ENCODE data around the gene TADA2A.
"Not testable (repeated sequence)": the region's sequence is repeated elsewhere in the genome, so short reads cannot be mapped to it uniquely, and the experiment has no call there.

The TADA2A gene

DNA sequence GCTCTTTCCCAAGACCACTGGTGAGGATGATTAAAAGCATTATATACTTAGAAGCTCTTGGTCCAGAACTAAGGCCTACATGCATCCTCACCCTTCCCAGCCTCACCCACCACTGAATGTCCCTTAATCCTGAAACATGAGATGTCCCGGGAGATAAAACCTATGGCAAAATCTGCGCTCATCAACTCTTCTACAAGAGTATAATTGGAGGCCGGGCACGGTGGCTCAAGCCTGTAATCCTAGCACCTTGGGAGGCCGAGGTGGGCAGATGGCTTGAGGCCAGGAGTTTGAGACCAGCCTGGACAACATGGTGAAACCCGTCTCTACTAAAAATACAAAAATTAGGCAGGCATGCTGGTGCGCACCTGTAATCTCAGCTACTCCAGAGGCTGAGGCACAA is 13.3 kb upstream of the TADA2A start:
- no peak for DNase-seq (ENCODE audit: low read depth, low spot score)
- TF ChIP-seq, protein P1, sequence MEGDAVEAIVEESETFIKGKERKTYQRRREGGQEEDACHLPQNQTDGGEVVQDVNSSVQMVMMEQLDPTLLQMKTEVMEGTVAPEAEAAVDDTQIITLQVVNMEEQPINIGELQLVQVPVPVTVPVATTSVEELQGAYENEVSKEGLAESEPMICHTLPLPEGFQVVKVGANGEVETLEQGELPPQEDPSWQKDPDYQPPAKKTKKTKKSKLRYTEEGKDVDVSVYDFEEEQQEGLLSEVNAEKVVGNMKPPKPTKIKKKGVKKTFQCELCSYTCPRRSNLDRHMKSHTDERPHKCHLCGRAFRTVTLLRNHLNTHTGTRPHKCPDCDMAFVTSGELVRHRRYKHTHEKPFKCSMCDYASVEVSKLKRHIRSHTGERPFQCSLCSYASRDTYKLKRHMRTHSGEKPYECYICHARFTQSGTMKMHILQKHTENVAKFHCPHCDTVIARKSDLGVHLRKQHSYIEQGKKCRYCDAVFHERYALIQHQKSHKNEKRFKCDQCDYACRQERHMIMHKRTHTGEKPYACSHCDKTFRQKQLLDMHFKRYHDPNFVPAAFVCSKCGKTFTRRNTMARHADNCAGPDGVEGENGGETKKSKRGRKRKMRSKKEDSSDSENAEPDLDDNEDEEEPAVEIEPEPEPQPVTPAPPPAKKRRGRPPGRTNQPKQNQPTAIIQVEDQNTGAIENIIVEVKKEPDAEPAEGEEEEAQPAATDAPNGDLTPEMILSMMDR (IDR thresholded peaks at IDR 0.05; ENCODE audit: low read depth, low read length) = no peak
- in situ Hi-C loops (cut with HindIII; ENCODE audit: low sequenced_read_pairs) = no loop called here
- no peak overlapping the region for H3K4me3 ChIP-seq (ENCODE audit: low read depth, low read length)

- DNase-seq (ENCODE audit: low read depth, low spot score) = peak; percentile 36
- in situ Hi-C loops (cut with HindIII; ENCODE audit: low sequenced_read_pairs) = no loop called here
- no peak overlapping the region for H3K4me3 ChIP-seq (ENCODE audit: low read depth, low read length)
- TF ChIP-seq, protein P1 (IDR thresholded peaks at IDR 0.05; ENCODE audit: low read depth, low read length) = no peak
These were observed 7.4 kb upstream of the TADA2A start for GRCh38 chr17:37399265-37399803.

DNA sequence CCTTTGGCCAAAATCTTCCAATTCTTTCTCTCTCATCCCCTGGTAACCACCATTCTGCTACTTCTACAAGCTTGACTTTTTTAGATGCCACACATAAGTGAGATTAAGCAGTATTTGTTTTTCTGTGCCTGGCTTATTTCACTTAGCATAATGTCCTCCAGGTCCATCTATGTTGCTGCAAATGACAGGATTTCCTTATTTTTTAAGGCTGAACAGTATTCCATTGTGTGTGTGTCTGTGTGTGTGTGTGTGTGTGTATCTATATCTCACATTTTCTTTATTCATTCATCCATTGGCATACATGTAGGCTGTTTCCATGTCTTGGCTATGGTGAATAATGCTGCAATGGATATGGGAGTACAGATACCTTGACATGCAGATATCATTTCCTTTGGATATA is 6.2 kb upstream of the TADA2A start:
- in situ Hi-C loops (cut with HindIII; ENCODE audit: low sequenced_read_pairs) = no loop called here
- no peak for DNase-seq (ENCODE audit: low read depth, low spot score)
- no peak overlapping the region for H3K4me3 ChIP-seq (ENCODE audit: low read depth, low read length)
- TF ChIP-seq, protein P1 (IDR thresholded peaks at IDR 0.05; ENCODE audit: low read depth, low read length) = no peak

DNA sequence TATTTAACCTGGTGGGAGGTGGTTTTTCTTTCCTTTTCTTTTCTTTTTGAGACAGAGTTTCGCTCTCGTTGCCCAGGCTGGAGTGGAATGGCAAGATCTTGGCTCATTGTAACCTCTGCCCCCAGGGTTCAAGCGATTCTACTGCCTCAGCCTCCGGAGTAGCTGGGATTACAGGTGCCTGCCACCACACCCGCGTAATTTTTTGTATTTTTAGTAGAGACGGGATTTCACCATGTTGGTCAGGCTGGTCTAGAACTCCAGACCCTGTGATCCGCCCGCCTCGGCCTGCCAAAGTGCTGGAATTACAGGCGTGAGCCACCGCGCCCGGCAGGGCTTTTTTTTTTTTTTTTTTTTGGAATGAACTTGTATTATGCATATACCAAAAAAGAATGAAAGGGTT is 1.2 kb upstream of the TADA2A start:
- in situ Hi-C loops (cut with HindIII; ENCODE audit: low sequenced_read_pairs); DNase-seq (ENCODE audit: low read depth, low spot score): not testable (repeated sequence)
- H3K4me3 ChIP-seq (ENCODE audit: low read depth, low read length) = peak overlapping the region; percentile 76

GRCh38 chr17:37405955-37406634 is 591 bp upstream of the TADA2A start:
- H3K4me3 ChIP-seq (ENCODE audit: low read depth, low read length) = peak overlapping the region; percentile 76
- in situ Hi-C loops (cut with HindIII; ENCODE audit: low sequenced_read_pairs) = no loop called here
- DNase-seq (ENCODE audit: low read depth, low spot score) = peak; percentile 27
- TF ChIP-seq, protein P1 (IDR thresholded peaks at IDR 0.05; ENCODE audit: low read depth, low read length) = no peak

- DNase-seq (ENCODE audit: low read depth, low spot score); in situ Hi-C loops (cut with HindIII; ENCODE audit: low sequenced_read_pairs); H3K4me3 ChIP-seq (ENCODE audit: low read depth, low read length): not testable (repeated sequence)
These were observed 1.4 kb downstream of the TADA2A start for GRCh38 chr17:37408145-37408479.

DNA sequence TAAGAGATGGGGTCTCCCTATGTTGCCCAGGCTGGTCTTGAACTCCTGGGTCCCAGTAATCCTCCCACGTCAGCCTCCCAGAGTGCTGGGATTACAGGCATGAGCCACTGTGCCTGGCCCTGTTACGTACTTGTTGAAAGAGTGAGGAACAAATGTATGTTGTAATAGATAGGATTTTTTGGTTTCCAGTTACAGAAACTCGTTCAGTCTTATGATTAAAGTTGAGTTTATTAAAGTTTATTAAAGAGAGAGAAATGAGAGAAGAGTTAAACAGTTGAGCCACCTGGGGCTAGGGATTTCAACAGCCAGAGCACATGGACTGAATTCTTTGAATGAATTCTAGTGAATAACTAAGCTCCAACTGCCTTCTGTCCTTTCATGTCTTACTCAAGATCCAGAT is 3.7 kb downstream of the TADA2A start:
- DNase-seq (ENCODE audit: low read depth, low spot score) = no peak
- in situ Hi-C loops (cut with HindIII; ENCODE audit: low sequenced_read_pairs) = no loop called here
- TF ChIP-seq, protein P1 (IDR thresholded peaks at IDR 0.05; ENCODE audit: low read depth, low read length) = no peak
- H3K4me3 ChIP-seq (ENCODE audit: low read depth, low read length) = no peak overlapping the region

Data from astrocyte of the spinal cord (primary cell).